Activated CD4-positive, alpha-beta T cell treated with anti-CD3 and anti-CD28 coated beads, Interleukin-2, amount 50 U/mL, for 24 hours (primary cell): ENCODE data around the gene LHX5.
"Not testable (repeated sequence)": the region's sequence is repeated elsewhere in the genome, so short reads cannot be mapped to it uniquely, and the experiment has no call there.

Experiments used
- DNase-seq, 2 donors: peaks; one replicate each; pipeline ENCODE4 v3.0.0-alpha.2; 2020; ENCODE audit warnings: low read depth in 1 of 2, low spot score in 1 of 2

LHX5 gene

GRCh38 chr12:113471619-113472171 lies at the start of gene LHX5:
LHX5 (minus strand) TSS chr12:113471871; CDS start chr12:113471498, 373 bp downstream.
- DNase-seq, result no peak

GRCh38 chr12:113519464-113520307 lies 48.0 kb upstream of the LHX5 start:
- no peak for DNase-seq

GRCh38 chr12:113515082-113515856 lies 43.6 kb upstream of the LHX5 start:
- DNase-seq, result no peak

- DNase-seq, result no peak
These were observed 42.9 kb upstream of the LHX5 start for GRCh38 chr12:113514602-113515001.

- no peak for DNase-seq
These were observed 40.9 kb upstream of the LHX5 start for GRCh38 chr12:113512568-113512967.

GRCh38 chr12:113506867-113507266 lies 35.2 kb upstream of the LHX5 start:
- DNase-seq, result no peak

GRCh38 chr12:113505941-113506340 lies 34.3 kb upstream of the LHX5 start:
- DNase-seq, result no peak

- no peak for DNase-seq
These were observed 33.2 kb upstream of the LHX5 start for GRCh38 chr12:113504917-113505316.

- no peak for DNase-seq
These were observed 29.2 kb upstream of the LHX5 start for GRCh38 chr12:113500782-113501311.

- no peak for DNase-seq
These were observed 28.6 kb upstream of the LHX5 start for GRCh38 chr12:113500306-113500675.

- no peak for DNase-seq
These were observed 26.8 kb upstream of the LHX5 start for GRCh38 chr12:113498490-113498889.

GRCh38 chr12:113497693-113498092 lies 26.0 kb upstream of the LHX5 start:
- no peak for DNase-seq

- DNase-seq, result not testable (repeated sequence)
These were observed 24.3 kb upstream of the LHX5 start for GRCh38 chr12:113495941-113496340.

- DNase-seq, result no peak
These were observed 16.7 kb upstream of the LHX5 start for GRCh38 chr12:113488322-113488721.

GRCh38 chr12:113486722-113487121 lies 15.1 kb upstream of the LHX5 start:
- no peak for DNase-seq

GRCh38 chr12:113485330-113485729 lies 13.7 kb upstream of the LHX5 start:
- no peak for DNase-seq

GRCh38 chr12:113482334-113482733 lies 10.7 kb upstream of the LHX5 start:
- DNase-seq, result no peak

GRCh38 chr12:113480336-113480971 lies 8.8 kb upstream of the LHX5 start:
- no peak for DNase-seq

GRCh38 chr12:113479590-113480335 lies 8.1 kb upstream of the LHX5 start:
- DNase-seq, result no peak

- no peak for DNase-seq
These were observed 7.5 kb upstream of the LHX5 start for GRCh38 chr12:113479216-113479589.
